SHP77 treated with DMSO at 0.1 percent for 48 hours (cell line): ENCODE results near the gene ITGB1.
"Not testable (repeated sequence)": the region's sequence is repeated elsewhere in the genome, so short reads cannot be mapped to it uniquely, and the experiment has no call there.

Experiments
- DNase-seq: peaks from one replicate; lab custom pipeline; 2025; lab: John Stamatoyannopoulos, UW

ITGB1 gene

GRCh38 chr10:32958085-32959005 lies at the start of gene ITGB1:
Gene ITGB1 (minus strand): TSS chr10:32958230. CDS start chr10:32935558, 22,672 bp downstream.
- DNase-seq: peak; percentile 84

GRCh38 chr10:33006342-33006887 lies 48.4 kb upstream of the ITGB1 start:
- no peak for DNase-seq

GRCh38 chr10:33005322-33006301 lies 47.6 kb upstream of the ITGB1 start:
- peak; percentile 32 for DNase-seq

GRCh38 chr10:33001908-33002492 lies 44.0 kb upstream of the ITGB1 start:
- DNase-seq: no peak

- DNase-seq: not testable (repeated sequence)
These were observed 40.1 kb upstream of the ITGB1 start for GRCh38 chr10:32998060-32998581.

GRCh38 chr10:32995751-32996150 lies 37.7 kb upstream of the ITGB1 start:
- DNase-seq: no peak

GRCh38 chr10:32995066-32995622 lies 37.1 kb upstream of the ITGB1 start:
- no peak for DNase-seq

- not testable (repeated sequence) for DNase-seq
These were observed 36.6 kb upstream of the ITGB1 start for GRCh38 chr10:32994632-32995031.

GRCh38 chr10:32992310-32992709 lies 34.3 kb upstream of the ITGB1 start:
- DNase-seq: not testable (repeated sequence)

GRCh38 chr10:32990811-32991210 lies 32.8 kb upstream of the ITGB1 start:
- no peak for DNase-seq

GRCh38 chr10:32988604-32989003 lies 30.6 kb upstream of the ITGB1 start:
- no peak for DNase-seq

- no peak for DNase-seq
These were observed 29.1 kb upstream of the ITGB1 start for GRCh38 chr10:32987172-32987571.

GRCh38 chr10:32985775-32986350 lies 27.8 kb upstream of the ITGB1 start:
- no peak for DNase-seq

- no peak for DNase-seq
These were observed 27.3 kb upstream of the ITGB1 start for GRCh38 chr10:32985341-32985764.

GRCh38 chr10:32984003-32984600 lies 26.1 kb upstream of the ITGB1 start:
- no peak for DNase-seq

- no peak for DNase-seq
These were observed 25.2 kb upstream of the ITGB1 start for GRCh38 chr10:32982911-32983909.

- no peak for DNase-seq
These were observed 24.3 kb upstream of the ITGB1 start for GRCh38 chr10:32982293-32982709.

GRCh38 chr10:32981760-32982159 lies 23.7 kb upstream of the ITGB1 start:
- DNase-seq: no peak
